ENCODE data around the gene SLC41A1.

Gene SLC41A1

DNA sequence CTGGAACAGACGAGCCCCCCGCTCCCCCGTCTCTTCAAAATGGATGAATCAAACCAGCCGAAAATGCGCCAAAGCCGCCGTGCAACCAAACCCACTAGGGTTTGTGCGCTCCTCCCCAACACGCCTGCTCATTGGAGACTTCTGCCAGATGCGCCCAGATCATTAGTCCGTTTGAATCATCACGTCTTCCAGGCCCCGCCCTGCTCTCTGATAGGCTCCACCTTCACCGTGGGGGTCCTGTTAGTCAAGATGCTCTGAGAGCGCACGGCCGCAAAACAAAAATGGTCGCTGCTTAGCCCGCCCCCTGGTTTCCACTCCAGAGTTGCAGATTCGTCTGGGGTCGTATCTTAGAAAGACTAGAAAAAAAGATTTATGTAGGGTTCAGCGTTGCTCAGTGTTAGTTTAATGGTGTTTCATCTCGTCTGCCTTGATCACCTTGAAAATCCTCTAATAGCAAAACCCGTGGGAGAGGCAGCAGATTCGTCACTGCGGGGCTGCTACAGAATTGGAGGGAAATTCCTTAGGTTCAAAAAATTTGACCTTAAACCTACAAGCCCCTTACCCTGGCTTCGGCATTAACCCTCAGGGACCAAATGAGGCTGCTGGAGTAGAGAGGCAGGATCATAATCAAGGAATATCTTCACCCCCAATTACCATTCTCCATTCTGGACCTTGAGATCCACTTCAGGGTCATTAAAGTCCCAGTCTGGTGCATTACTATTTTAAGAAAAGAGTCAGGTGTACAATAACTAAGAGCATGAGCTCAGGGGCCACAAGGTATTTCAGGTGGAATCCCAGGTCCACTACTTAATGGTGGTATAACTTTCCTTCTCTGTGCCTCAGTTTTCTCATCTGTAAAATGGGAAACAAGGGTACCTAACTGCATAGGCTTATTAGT is 62.6 kb downstream of the SLC41A1 start, which contains the start of gene NUCKS1:
NUCKS1 (minus strand) TSS at position 45 of the 898 bp plus-strand sequence. CDS start 209 bp downstream, outside the sequence.
- DNase-seq = peak; percentile 98

DNA sequence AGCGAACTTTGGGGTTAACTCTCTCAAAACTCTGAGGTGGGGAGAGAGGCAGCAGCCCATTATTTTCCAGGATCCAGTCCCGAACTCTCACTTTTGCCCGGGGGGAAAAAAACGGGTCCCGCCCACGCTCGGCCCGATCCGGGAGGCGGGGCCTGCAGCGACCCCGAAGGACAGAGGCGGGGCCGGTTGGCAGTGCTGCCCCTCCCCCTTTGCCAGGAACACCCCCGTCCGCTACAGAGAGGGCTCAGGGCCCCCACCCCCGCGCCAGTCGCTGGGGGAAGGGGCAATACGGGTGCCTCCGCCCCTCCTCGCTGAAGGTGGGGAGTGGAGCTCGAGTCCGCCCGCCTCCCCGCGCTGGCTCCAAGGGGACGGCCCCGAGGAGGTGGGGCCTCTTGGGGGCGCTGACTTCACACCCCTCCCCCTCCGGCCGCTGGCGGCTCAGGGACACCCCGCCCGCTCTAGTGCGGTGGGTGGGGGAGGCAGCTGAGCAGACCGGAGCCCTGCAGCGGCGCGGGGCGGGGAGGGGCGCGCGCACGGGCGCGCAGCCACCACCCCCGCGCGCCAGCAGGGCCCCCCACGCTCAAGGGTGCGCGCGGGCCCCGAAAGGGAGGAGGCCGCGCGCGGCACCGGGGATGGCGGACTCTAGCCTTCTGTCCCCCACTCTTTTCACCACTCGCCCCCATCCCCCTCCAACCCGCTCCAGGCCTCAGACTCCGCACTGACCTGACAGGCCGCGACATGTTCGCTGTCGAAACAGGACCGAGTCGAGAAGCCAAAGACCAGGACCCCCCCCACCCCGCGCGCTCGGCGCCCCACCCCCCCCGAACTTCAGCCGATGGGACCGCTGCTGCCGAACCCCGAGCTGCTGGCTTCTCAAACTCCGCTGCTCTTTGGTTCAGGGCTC is 63.5 kb downstream of the SLC41A1 start:
- peak; percentile 97 for DNase-seq

DNA sequence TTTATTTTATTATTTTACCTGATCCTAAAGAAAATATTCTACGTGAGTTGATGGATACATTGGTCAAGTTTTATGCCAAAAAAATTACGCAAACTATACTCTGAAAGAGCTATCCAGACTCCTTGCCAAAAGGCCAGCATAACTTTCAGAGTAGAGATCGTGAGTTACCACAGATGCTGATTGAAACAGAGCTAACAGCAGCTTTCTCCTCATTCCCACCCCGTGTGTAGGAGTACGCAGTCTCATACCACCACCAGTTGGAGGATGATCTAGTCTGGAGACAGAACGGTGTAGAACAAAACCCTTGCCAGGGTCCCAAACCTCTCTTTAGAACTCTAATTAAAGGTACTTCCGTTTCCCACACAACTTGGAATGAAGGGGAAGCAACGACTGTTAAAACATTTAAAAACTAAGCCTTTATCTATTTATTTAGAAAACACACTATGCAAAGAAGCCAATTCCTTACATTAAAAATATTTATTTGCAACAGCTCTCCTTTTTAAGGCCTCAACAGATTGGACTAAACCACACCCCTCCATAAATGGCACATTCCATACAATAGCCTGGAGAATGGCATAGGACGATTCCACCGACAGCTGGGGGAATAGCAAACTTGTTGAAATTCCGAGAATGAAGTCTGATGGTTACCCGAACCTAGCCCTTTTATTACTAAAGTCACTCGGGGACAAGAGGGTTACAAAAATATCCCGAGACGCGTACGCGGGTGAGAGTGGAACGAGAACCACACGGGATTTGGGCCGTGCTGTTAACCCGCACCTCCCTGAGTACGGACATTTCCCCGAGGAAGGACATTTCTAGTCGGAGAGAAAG is 64.4 kb downstream of the SLC41A1 start:
- peak; percentile 52 for DNase-seq

DNA sequence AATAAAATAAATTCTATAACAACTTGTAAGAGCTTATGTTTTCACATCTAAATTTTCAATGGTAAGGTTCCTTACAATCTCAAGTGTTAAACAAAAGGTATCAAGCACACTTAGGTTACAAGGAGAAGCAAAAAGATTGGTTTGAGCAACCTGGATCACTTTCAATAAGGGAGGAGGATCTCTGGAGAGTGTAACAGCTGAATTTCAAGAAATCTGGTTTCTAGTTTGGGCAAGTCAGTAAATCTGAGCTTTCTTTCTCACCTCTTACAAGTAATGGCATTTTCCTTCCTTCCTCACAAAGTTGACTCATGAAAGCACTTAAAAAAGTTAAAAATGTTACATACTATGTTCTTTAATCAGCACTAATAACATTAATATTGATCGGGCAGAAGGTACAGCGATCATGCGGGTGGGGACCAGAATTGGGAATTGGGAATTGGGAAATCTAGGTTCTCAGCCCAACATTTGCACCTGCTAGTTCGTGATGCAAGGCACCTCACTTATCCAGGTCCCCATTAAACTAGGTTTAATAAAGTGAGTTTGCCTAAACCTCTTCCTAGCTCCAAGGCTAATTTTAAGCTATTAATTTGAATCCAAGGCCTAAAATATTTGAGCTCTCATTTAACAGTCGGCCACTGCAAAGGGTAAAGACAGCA is 66.1 kb downstream of the SLC41A1 start:
- DNase-seq = no peak

DNA sequence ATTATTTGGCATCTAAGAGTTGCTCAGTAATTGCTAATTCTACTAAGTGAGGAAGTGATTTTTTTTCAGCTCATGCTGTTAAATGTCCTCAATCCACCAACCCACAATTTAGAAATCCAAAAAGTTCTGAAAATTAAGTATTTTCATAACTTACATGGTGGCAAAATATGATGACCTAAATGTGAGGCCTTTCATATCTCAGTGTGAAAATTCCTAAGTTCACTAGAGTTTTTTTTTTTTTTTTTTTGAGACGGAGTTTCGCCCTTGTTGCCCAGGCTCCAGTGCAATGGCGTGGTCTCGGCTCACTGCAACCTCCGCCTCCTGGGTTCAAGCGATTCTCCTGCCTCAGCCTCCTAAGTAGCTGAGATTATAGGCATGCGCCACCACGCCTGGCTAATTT is 68.6 kb downstream of the SLC41A1 start:
- no peak for DNase-seq

DNA sequence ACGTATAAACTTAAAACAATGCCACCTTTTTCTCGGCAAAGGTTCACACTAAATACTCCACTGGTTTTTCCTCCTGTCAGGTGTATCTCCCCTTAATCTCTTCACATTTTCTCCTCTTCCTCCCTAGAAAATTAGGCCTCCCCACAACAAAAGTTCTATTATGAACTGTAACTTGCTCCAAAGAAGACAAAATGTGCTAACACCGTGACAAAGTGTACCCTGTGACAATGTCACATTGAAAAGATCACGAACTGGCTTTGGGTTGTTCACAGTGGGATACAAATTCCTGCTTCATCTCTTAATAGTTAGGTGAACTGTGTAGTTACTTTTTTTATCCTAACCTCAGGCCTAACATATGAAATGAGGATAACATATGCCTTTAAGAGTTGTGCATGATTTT is 69.0 kb downstream of the SLC41A1 start:
- DNase-seq = no peak

DNA sequence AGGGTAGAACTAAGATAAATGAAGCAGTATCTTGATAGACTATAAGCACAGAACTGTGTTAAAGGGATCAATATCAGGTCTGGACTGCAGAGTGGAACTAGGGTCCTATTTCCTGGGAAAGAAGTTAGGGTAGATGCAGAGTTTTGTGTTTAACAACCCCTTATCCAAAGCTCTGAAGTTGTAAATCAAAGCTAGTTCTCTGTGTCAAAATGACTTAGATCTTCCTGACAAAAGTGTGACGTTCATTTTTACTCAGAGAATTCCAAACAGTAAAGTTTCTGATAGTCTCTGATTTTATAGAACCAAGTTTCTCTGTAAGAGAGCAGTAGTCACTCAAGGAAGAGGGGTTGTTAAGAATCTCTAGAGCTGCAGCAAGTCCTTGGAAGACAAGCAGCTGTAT is 71.3 kb downstream of the SLC41A1 start:
- DNase-seq = no peak

DNA sequence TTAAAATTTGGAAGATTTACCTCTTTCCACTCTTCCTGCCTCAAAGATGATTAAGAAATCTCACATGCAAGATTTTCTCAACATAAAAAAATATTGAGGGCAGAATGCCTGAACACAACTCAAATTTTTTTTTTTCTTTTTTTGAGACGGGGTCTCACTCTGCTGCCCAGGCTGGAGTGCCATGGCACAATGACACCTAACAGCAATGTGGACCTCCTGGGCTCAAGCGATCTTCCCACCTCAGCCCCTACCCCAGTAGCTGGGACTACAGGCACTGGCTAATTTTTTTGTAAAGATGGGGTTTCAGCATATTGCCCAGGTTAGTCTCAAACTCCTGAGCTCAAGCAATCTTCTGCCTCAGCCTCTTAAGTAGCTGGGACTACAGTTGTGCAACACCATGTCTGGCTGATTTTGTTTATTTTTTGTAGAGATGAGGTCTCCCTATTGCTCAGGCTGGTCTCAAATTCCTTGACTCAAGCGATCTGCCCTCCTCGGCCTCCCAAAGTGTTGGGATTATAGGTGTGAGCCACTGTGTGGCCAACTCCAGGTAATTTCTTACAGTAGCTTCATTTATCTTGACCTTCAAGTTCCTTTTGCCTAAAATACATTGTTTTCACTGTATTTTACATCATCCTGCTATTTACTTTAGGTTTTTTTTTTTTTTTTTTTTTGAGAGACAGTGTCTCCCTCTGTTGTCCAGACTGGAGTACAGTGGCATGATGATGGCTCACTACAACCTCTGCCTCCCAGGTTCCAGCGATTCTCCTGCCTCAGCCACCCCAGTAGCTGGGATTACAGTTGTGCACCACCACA is 73.4 kb downstream of the SLC41A1 start:
- DNase-seq = no peak
